ENCODE data around the gene GMIP.
"Not testable (repeated sequence)": the region's sequence is repeated elsewhere in the genome, so short reads cannot be mapped to it uniquely, and the experiment has no call there.

Gene GMIP

DNA sequence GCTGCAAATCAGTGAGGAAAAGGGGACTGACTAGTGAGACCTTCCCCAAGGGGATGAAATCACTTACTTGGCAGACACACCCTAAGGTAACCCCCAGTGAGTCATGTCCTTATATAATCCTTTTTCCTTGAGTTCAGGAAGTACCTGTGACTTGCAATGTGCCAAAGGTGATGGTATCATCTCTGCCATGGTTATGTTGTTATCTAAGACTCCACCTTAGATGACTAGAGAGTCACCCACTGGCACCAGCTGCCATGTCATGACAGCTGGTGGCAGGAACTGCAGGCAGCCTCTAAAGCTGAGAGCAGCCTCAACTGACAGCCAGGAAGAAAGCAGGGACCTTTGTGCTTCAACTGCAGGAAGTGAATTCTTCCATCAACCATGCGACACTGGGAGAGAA is 37.4 kb downstream of the GMIP start:
- DNase-seq (ENCODE audit: low read depth in 3 of 3) = no peak

DNA sequence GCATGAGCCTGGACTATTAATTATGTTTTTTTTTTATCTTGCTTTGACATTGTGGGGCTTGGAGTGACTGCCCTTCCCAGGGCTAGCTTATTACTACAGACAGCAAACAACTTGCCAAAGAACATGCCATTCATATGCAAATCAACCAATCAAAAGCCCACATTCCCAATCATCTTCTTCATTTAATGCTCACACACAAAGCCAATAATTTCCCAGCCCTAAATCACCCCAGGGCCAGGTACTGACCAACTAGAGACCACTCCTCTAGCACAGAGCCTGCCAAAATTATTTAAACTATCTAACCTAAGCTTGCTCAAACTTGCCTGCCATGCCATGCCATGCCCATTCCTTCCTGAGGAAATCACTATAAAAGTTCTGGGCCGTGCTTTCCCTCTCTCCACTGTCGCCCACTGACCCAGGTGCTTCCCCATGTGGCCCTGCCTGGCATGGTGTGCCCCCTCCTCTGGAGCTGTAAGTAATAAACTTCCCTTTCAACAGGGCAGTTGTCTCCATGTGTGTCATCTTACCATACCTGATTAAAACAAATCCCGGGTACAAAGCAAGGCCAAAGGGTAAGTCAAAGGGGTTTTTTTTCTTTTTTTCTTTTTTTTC is 40.6 kb downstream of the GMIP start:
- DNase-seq (ENCODE audit: low read depth in 3 of 3) = no peak

DNA sequence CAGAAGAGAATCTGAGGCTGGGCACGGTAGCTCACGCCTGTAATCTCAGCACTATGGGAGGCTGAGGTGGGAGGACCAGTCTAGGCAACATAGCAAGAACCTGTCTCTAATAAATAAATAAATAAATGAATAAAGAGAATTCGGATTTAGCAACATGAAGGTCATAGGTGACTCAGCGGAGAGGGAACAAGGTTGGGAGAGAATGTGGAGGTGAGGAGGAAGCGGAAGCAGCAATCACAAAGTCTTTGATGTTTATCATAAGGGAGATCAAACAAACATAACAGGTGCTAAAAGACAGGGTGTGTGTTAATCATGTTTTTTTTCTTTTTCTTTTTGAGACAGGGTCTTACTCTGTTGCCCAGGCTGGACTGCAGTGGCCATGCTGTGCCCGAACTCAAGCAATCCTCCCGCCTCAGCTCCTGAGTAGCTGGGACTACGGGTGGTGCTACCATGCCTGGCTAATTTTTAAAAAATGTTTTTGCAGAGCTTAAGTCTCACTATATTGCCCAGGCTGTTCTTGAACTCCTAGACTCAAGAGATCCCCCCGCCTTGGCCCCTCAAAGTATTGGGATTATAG is 41.2 kb downstream of the GMIP start:
- DNase-seq (ENCODE audit: low read depth in 3 of 3) = peak in 1 of 3 experiments; percentile 41

- no peak for DNase-seq (ENCODE audit: low read depth in 3 of 3)
Measured at GRCh38 chr19:19600793-19601330, 42.6 kb downstream of the GMIP start.

DNA sequence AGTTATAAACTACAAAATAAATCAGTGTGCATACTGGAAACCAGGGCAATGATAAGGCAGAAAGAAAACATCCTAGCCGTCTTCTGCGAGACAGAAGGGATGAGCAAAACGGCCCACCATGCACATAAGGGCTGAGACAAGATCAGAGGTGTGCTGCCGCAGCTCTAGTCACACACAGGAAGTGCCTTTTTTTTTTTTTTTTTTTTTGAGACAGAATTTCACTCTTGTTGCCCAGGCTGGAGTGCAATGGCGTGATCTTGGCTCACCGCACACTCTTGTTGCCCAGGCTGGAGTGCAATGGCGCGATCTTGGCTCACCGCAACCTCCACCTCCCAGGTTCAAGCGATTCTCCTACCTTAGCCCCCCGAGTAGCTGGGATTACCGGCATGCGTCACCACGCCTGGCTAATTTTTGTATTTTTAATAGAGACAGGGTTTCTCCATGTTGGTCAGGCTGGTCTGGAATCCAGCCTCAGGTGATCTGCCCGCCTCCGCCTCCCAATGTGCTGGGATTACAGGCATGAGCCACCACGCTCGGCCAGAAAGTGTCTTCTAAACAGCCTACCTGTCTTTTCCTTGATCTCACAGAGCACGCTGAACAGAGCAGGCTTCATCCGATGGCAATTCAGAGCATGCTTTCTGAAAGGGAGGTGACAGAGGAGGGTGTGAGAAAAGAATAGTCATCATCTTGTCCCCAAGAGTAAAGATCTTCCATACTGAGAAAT is 44.6 kb downstream of the GMIP start:
- not testable (repeated sequence) for DNase-seq (ENCODE audit: low read depth in 3 of 3)

- no peak for DNase-seq (ENCODE audit: low read depth in 3 of 3)
Measured at GRCh38 chr19:19597809-19598306, 45.6 kb downstream of the GMIP start.

DNA sequence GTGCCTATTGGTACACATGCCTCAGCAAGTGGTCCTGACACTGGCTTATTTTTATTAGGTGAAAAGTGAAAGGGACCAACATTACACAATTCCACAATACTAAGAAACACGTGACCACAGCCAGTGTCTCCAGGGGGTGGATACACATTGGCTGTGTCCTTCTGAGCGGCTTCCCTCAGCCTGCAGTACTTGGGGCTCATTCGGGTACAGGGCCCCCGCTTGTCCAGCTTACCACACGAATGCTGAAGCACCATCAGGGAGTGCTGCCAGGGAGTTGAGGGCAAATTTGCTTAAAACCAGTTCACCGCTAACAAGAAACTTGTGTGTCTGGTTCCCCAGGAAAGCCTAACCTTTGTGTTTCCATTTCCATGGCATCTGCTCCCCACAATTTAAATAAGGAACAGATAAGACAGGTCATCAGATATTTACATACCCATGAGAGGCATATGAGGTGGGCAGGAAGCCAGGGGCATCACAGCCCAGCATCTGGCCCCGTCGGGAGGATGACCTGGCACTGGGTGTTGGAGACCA is 48.2 kb downstream of the GMIP start:
- no peak for DNase-seq (ENCODE audit: low read depth in 3 of 3)

DNA sequence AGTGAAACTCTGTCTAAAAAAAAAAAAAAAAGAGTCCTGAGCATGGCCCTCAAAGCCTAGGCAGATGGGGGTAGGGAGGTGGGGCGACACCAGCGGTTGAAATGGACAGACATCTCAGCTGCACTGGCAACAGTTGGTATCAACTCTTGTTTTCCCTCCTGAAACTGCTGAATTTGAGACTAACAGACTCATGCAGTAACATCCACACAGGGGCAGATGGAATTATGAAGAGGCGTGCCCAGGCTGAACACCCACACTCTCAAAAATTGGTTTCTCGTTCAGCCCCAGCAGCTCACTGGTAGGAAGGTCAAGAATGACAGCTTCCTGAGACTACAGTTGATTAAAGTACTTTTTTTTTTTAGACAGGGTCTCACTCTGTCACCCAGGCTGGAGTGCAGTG is 49.1 kb downstream of the GMIP start:
- DNase-seq (ENCODE audit: low read depth in 3 of 3) = no peak

GRCh38 chr19:19592690-19593089 is 50.8 kb downstream of the GMIP start:
- DNase-seq (ENCODE audit: low read depth in 3 of 3) = no peak

GRCh38 chr19:19591133-19591825 is 52.2 kb downstream of the GMIP start:
- peak in 2 of 3 experiments; percentile 43 to 62 for DNase-seq (ENCODE audit: low read depth in 3 of 3)

- no peak for DNase-seq (ENCODE audit: low read depth in 3 of 3)
Measured at GRCh38 chr19:19588546-19588945, 54.9 kb downstream of the GMIP start.

GRCh38 chr19:19587771-19588170 is 55.7 kb downstream of the GMIP start:
- DNase-seq (ENCODE audit: low read depth in 3 of 3) = no peak

DNA sequence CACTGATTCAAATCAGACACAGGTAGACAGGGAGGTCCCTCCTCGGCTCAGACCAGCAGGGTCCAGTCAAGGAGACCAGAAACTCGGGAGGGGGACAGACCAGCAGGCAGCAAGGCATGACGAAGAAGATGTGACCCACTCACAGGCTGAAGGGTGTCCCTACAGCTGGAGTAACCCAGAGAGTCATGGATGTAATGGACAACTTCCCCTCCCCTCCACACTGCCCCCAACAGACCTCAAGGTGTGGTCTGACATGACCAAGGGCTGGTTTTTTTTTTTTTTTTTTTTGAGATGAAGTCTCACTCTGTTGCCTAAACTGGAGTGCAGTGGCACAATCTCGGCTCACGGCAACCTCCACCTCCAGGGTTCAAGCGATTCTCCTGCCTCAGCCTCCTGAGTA is 59.1 kb downstream of the GMIP start:
- DNase-seq (ENCODE audit: low read depth in 3 of 3) = no peak

DNA sequence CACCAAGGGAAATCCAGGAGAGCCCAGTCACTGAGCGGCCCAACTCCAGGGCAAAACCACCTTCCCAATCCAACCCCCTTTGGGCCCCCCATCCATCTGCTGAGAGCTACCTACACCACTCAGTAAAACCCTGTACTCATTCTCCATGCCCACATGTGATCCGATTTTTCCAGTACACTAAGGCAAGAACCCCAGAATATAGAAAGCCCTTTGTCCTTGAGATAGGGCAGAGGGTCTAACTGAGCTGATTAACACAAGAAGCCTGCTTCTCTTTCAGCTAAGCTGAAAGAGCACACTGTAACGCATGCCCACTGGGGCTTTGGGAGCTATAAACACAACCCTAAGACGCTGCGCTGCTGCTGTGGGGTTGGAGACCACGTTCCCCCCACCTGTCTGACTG is 61.0 kb downstream of the GMIP start:
- no peak for DNase-seq (ENCODE audit: low read depth in 3 of 3)

DNA sequence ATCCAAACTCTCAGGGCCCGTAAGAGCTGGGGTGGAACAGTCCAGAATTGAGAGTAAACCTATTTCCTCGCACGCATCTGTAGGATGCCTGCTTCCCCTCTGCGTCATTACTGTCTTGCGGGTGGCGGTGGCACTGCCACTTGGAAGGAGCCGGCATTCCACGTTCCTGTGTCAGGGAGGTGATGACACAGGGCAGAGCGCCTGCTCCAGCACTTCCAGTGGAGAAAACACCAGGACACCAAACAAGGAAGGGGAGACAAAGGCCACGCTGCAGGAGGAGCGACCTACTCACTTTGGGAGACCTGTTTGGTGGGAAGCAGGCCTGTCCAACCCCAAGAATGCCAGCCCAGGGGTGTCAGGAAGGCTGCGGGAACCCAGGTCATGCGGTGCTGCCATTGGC is 62.1 kb downstream of the GMIP start:
- no peak for DNase-seq (ENCODE audit: low read depth in 3 of 3)

GRCh38 chr19:19580418-19580817 is 63.0 kb downstream of the GMIP start:
- no peak for DNase-seq (ENCODE audit: low read depth in 3 of 3)

DNA sequence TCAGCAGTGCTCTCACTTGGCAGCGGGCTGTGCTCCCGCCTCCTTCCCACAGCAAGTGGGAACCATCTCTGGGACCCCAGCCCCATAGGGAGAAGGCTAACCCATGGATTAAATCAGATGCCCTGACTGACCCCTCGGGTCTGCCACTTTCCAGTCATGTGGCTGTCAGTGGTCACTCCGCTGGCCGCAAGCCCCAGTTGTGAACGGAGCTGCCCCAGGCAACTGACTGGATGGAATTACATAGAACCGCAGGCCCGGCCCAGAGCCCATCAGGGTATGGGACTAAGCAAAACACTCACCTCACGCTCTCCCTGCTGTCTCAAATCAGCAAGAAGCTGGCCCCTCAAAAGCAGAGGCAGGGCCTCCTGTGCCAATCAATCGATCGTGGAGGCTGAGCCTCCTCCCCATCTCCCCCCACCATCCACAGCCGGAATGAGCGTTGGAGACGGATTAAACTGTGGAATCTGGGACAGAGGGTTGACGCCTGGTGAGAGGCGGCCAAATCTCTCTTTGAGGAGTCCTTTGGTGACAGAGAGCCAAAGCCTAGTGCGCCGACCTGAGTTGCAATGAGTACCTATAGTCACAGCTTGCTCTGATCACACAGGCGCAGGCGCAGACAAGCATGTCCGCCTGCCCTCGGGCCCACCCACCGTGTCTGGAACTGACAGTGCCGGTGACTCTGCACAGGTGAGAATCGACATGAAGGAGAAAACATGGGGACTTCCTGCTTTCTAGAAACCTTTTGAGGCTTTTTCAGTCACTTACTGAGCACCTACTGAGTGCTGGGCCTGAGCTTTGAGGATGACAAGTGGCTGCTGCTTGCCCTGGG is 63.7 kb downstream of the GMIP start:
- no peak for DNase-seq (ENCODE audit: low read depth in 3 of 3)
